SK-N-MC (cell line): ENCODE results near the gene TPRKB.
"Not testable (repeated sequence)": the region's sequence is repeated elsewhere in the genome, so short reads cannot be mapped to it uniquely, and the experiment has no call there.

Source experiments
- DNase-seq: peaks from one replicate; pipeline ENCODE4 v3.0.0-alpha.2; 2011; ENCODE audit warnings: low read depth, low spot score
- H3K27ac ChIP-seq: fragments of 200-600 bp; sonication (generic); 2 replicates; pipeline ENCODE4 v1.5.1; 2016; ENCODE audit warnings: mixed run types
- H3K36me3 ChIP-seq: fragments of 200-600 bp; sonication (generic); 2 replicates; pipeline ENCODE4 v1.6.1; 2017; ENCODE audit warnings: antibody characterized with exemption, low read length, mixed read lengths; ENCODE audit not compliant: insufficient read depth
- H3K4me3 ChIP-seq: fragments of 200-600 bp; sonication (generic); 2 replicates; pipeline ENCODE4 v1.5.1; 2016
- H3K9ac ChIP-seq: fragments of 200-600 bp; sonication (generic); 2 replicates; pipeline ENCODE4 v1.8.0; 2017; ENCODE audit warnings: mixed run types, mixed read lengths; ENCODE audit not compliant: insufficient read length
- H3K9me3 ChIP-seq: fragments of 200-600 bp; sonication (generic); 2 replicates; pipeline ENCODE4 v1.6.1; 2017; ENCODE audit warnings: low read depth, mild to moderate bottlenecking, antibody characterized with exemption, low read length, moderate library complexity, mixed read lengths
- EZH2 ChIP-seq: fragments of 200-600 bp; sonication (generic); IDR thresholded peaks from one replicate; pipeline ENCODE4 v1.6.1; 2017; ENCODE audit warnings: antibody characterized with exemption
- FOXP2 ChIP-seq: optimal IDR thresholded peaks from 2 replicates; pipeline ENCODE3; 2011; ENCODE audit warnings: mild to moderate bottlenecking, moderate library complexity; ENCODE audit not compliant: insufficient read depth; ENCODE audit errors: extremely low read length, control extremely low read depth
- POLR2AphosphoS5 ChIP-seq: IDR thresholded peaks from 2 replicates; pipeline ENCODE4 v1.6.1; 2012; ENCODE audit warnings: mild to moderate bottlenecking, low read depth, low read length, borderline replicate concordance

TPRKB gene

DNA sequence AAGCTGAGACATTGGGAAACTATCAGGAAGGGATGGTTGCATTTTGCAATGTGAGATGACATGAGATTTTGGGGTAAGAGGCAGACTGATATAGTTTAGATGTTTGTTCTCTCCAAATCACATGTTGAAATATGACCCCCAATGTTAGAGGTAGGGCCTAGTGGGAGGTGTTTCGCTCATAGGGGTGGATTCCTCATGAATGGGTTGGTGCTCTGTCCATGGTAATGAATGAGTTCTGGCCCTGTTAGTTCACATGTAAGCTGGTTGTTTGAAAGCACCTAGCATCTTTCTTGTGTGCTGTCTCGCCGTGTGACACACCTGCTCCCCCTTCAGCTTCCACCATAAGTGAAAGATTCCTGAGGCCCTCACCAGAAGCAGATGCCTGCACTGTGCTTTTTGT, 37.7 kb downstream of the TPRKB start:
- H3K9ac ChIP-seq, result no peak overlapping the region
- no peak overlapping the region for H3K27ac ChIP-seq
- DNase-seq, result no peak
- no peak overlapping the region for H3K4me3 ChIP-seq
- no peaks in the 10 kb centered on the region for H3K36me3 ChIP-seq
- TF ChIP-seq EZH2 (no peak), FOXP2 (no peak), POLR2AphosphoS5 (no peak)
- H3K9me3 ChIP-seq, result no peaks in the 10 kb centered on the region

GRCh38 chr2:73698101-73698500, 39.0 kb downstream of the TPRKB start:
- H3K27ac ChIP-seq, result no peak overlapping the region
- H3K9ac ChIP-seq, result no peak overlapping the region
- no peak for DNase-seq
- no peaks in the 10 kb centered on the region for H3K36me3 ChIP-seq
- no peaks in the 10 kb centered on the region for H3K9me3 ChIP-seq
- TF ChIP-seq FOXP2, result no peak
- no peak for TF ChIP-seq POLR2AphosphoS5
- TF ChIP-seq EZH2, result no peak
- no peak overlapping the region for H3K4me3 ChIP-seq

DNA sequence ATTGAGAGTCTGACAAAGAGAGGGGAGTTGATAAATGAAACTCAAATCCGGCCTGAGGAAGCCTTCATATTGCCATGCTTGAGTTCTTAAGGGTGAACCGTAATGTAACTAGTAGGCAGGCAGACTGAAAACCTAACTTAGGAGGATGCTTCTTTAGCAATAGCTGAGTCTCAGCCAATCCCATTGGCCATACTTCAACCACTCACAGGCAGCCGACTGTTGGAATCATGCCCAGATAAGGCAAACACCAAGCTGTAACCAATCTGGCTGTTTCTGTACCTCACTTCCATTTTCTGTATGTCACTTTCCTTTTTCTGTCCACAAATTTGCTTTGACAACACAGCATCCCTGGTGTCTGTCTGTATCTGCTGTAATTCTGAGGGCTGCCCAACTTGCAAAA, 39.5 kb downstream of the TPRKB start:
- DNase-seq, result no peak
- no peaks in the 10 kb centered on the region for H3K9me3 ChIP-seq
- no peak overlapping the region for H3K9ac ChIP-seq
- H3K36me3 ChIP-seq, result no peaks in the 10 kb centered on the region
- H3K4me3 ChIP-seq, result no peak overlapping the region
- TF ChIP-seq EZH2 (no peak), POLR2AphosphoS5 (no peak), FOXP2 (no peak)
- no peak overlapping the region for H3K27ac ChIP-seq

- H3K9ac ChIP-seq, result not testable (repeated sequence)
These were observed 40.2 kb downstream of the TPRKB start for GRCh38 chr2:73696985-73697384.

DNA sequence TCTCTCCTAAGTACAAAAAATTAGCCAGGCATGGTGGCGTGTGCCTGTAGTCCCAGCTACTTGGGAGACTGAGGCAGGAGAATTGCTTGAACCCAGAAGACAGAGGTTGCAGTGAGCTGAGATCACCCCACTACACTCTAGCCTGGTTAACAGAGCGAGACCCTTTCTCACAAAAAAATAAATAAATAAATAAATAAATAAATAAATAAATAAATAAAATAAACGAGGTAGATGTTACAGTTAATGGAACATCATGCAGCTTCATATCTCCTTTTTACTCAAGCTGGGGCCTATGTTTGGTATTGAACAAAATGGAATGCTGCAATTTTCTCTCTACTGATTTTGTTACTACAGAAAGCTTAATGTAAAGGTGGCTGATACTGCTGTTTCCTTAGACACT, 40.6 kb downstream of the TPRKB start:
- not testable (repeated sequence) for H3K36me3 ChIP-seq, H3K4me3 ChIP-seq, DNase-seq, H3K27ac ChIP-seq, H3K9ac ChIP-seq, H3K9me3 ChIP-seq

More at GRCh38 chr2:73696985-73697384, 40.2 kb downstream of the TPRKB start:
- not testable (repeated sequence) for DNase-seq, H3K36me3 ChIP-seq, H3K9me3 ChIP-seq, H3K4me3 ChIP-seq, H3K27ac ChIP-seq

GRCh38 chr2:73690372-73691088, 46.6 kb downstream of the TPRKB start:
- H3K4me3 ChIP-seq, H3K9me3 ChIP-seq, H3K27ac ChIP-seq, H3K36me3 ChIP-seq, H3K9ac ChIP-seq, DNase-seq: not testable (repeated sequence)

GRCh38 chr2:73688494-73688893, 48.7 kb downstream of the TPRKB start:
- not testable (repeated sequence) for DNase-seq, H3K36me3 ChIP-seq, H3K9ac ChIP-seq, H3K9me3 ChIP-seq, H3K4me3 ChIP-seq, H3K27ac ChIP-seq

- TF ChIP-seq EZH2 (no peak), FOXP2 (no peak), POLR2AphosphoS5 (no peak)
- Histone ChIP-seq H3K4me3 (no peak overlapping the region), H3K9me3 (no peaks in the 10 kb centered on the region), H3K27ac (no peak overlapping the region), H3K9ac (no peak overlapping the region), H3K36me3 (no peaks in the 10 kb centered on the region)
- no peak for DNase-seq
These were observed 51.2 kb downstream of the TPRKB start for GRCh38 chr2:73685764-73686438.

GRCh38 chr2:73684905-73685304, 52.2 kb downstream of the TPRKB start:
- not testable (repeated sequence) for H3K36me3 ChIP-seq, H3K4me3 ChIP-seq, DNase-seq, H3K27ac ChIP-seq, H3K9me3 ChIP-seq, H3K9ac ChIP-seq

DNA sequence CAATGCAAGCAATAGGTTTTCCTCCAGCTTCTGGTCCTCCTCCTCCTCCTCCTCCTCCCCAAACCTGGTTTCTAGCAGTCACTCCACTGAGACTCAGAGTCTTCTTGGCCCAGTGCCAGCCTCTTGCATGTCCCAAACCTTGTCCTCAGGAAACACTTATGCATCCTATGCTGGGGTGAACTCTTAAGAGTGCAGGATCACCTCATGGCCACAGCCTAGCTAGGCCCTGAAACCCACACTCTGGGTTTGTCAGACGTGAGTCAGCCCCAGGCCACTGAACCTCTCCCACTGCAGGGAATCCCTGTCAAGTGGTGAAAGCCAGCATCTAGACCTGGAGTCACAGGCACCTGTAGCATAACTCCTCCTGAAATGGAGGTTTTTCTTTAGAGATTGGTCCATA, 52.8 kb downstream of the TPRKB start:
- DNase-seq, H3K9me3 ChIP-seq, H3K27ac ChIP-seq, H3K4me3 ChIP-seq, H3K9ac ChIP-seq, H3K36me3 ChIP-seq: not testable (repeated sequence)

- not testable (repeated sequence) for H3K36me3 ChIP-seq, H3K9me3 ChIP-seq, H3K9ac ChIP-seq, H3K27ac ChIP-seq, H3K4me3 ChIP-seq
- DNase-seq, result peak; percentile 5
These were observed 57.1 kb downstream of the TPRKB start for GRCh38 chr2:73679951-73680571.
